ENCODE measurements around the gene CCT2. TPM values are rescaled to one million over a fixed set of nuclear protein-coding genes. Genes with fewer than 3 reads are reported as not detected.
A peak's percentile ranks its signal among the peaks of the same experiment; 100 is the strongest.

The CCT2 gene
- total RNA-seq, 4 donors from 2014 or later: 45.4 to 164 (median 156) TPM

DNA sequence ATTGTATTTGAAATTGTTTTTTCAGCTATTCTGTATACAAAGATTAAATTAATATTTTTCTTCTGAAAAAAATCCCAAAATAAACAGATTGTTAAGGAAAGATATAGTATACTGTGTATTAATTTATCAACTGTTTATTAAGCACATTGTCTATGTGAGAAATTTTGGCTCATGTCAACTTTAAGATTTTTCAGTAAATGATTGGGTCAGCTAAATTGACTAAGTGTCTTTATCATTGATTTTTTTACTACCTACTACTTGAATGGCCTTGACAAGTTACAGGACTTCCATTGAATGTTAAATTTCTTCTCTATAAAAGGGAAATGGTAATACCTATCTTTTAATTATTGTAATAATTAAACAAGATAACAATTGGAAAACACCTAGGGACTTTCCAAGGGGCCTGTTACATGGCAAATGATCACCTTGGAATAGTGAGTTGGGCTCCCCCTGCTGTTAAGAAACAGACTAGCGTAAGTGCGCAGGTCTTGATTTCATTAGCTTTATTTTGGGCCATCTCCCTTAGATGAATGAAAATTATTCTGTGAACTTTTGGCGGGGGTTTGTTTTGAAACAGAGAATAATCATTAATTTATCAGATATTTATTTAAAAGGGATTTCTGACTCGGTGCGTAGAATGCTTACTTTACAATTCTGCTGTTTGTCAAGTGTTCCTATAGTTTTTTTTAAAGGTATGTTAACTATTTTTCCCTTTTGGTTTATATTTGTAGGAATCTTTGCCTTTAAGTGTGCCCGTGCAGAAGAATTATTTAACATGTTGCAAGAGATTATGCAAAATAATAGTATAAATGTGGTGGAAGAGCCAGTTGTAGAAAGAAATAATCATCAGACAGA lies 14.5 kb upstream of the CCT2 start:
- no peak for DNase-seq
- intact Hi-C loops (cut with DNase I): no loop called here
- Histone ChIP-seq H3K9me3 (no peaks in the 10 kb centered on the region), H3K27me3 (no peaks in the 10 kb centered on the region), H3K27ac (no peak overlapping the region), H3K36me3 (peaks cover 8 to 70% (median 11%) of the 10 kb centered on the region in 3 donors), H3K4me3 (no peak overlapping the region), H3K4me1 (peaks cover 0 to 11% (median 0%) of the 10 kb centered on the region in 3 donors)
- WGBS, 2 donors: 33 to 39% methylated on average over 6 of the region's 6 CpGs
- no peak for TF ChIP-seq POLR2A (IDR thresholded peaks at IDR 0.05)
- peak; percentile 71 to 81 (median 79) for TF ChIP-seq CTCF (IDR thresholded peaks at IDR 0.05)

GRCh38 chr12:69575346-69575745 lies 9.9 kb upstream of the CCT2 start:
- Histone ChIP-seq H3K36me3 (peaks cover 8 to 51% (median 11%) of the 10 kb centered on the region in 3 donors), H3K9me3 (no peaks in the 10 kb centered on the region), H3K4me1 (peaks cover 0 to 5% (median 0%) of the 10 kb centered on the region in 3 donors), H3K27me3 (no peaks in the 10 kb centered on the region), H3K27ac (no peak overlapping the region), H3K4me3 (no peak overlapping the region)
- WGBS, 2 donors: 88 to 90% methylated on average over 3 of the region's 3 CpGs
- intact Hi-C loops (cut with DNase I): no loop called here
- no peak for DNase-seq
- no peak for TF ChIP-seq POLR2A (IDR thresholded peaks at IDR 0.05)
- no peak for TF ChIP-seq CTCF (IDR thresholded peaks at IDR 0.05)

DNA sequence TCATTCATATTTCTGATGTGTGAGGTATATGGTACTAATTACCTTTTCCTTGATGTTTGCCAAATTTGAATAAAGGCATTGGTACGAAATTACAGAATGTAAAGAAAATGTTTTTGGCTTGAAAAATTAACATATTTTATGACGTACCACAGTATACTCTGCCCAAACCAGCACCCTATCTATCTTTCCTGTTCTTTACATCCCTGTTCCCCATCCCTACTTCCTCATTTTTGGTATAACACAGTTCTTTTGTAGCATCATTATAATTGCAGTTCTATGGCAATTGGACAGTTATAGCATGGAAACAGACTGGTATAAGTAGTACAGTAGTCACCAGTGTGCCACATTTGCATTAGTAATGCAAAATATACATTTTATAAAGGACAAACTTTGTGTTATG lies 7.0 kb upstream of the CCT2 start:
- intact Hi-C loops (cut with DNase I): no loop called here
- 84 to 87% methylated on average over 2 of the region's 2 CpGs for WGBS, 2 donors
- DNase-seq: no peak

DNA sequence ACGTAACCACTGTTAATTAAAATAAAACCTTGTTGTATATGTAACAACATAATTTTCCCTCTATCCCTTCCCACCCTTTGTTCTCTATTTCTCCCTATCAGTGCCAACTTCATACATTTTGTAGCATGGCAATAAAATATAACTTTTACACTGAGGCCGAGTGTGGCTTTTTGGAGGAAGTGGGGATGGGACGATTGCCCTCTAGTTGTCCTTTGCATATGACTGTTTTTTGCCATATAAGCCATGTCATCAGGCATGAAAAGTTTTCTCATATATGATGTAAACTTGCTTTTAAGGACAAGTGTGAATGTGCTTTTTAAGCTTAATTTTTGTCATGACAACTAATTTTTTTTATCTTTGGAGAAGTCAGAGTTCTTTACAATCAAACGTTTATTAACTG lies 6.2 kb upstream of the CCT2 start:
- no peak for TF ChIP-seq CTCF (IDR thresholded peaks at IDR 0.05)
- TF ChIP-seq POLR2A (IDR thresholded peaks at IDR 0.05): no peak
- Histone ChIP-seq H3K4me1 (peaks cover 0 to 9% (median 0%) of the 10 kb centered on the region in 3 donors), H3K4me3 (no peak overlapping the region), H3K27ac (no peak overlapping the region), H3K36me3 (peaks cover 8 to 21% (median 10%) of the 10 kb centered on the region in 3 donors), H3K27me3 (no peaks in the 10 kb centered on the region), H3K9me3 (no peaks in the 10 kb centered on the region)
- WGBS, 2 donors: 67 to 75% methylated on average over 4 of the region's 4 CpGs
- no peak for DNase-seq
- intact Hi-C loops (cut with DNase I): no loop called here

More for the DNA sequence above, 7.0 kb upstream of the CCT2 start:
- peaks cover 8 to 29% (median 11%) of the 10 kb centered on the region in 3 donors for H3K36me3 ChIP-seq
- H3K27me3 ChIP-seq: no peaks in the 10 kb centered on the region
- TF ChIP-seq POLR2A (IDR thresholded peaks at IDR 0.05) (no peak), CTCF (IDR thresholded peaks at IDR 0.05) (no peak)
- H3K4me1 ChIP-seq: peaks cover 0 to 9% (median 0%) of the 10 kb centered on the region in 3 donors
- H3K27ac ChIP-seq: no peak overlapping the region
- no peaks in the 10 kb centered on the region for H3K9me3 ChIP-seq
- H3K4me3 ChIP-seq: no peak overlapping the region

GRCh38 chr12:69580074-69580473 lies 5.2 kb upstream of the CCT2 start:
- no peak for DNase-seq
- Histone ChIP-seq H3K4me3 (no peak overlapping the region), H3K27ac (no peak overlapping the region), H3K9me3 (no peaks in the 10 kb centered on the region), H3K36me3 (peaks cover 0 to 11% (median under 1%) of the 10 kb centered on the region in 3 donors), H3K4me1 (peaks cover 0 to 16% (median 0%) of the 10 kb centered on the region in 3 donors), H3K27me3 (no peaks in the 10 kb centered on the region)
- 86 to 92% methylated on average over 1 of the region's 1 CpG for WGBS, 2 donors
- TF ChIP-seq POLR2A (IDR thresholded peaks at IDR 0.05): no peak
- TF ChIP-seq CTCF (IDR thresholded peaks at IDR 0.05): no peak
- intact Hi-C loops (cut with DNase I): no loop called here

Data from esophagus squamous epithelium (tissue), 5 donors.